GM21717 (cell line): ENCODE measurements around the gene CCRL2.

ENCODE experiments used
- ATAC-seq: cut with Tn5 transposase; IDR thresholded peaks from one replicate; pipeline ENCODE4 v1.9.1; 2021; ENCODE audit warnings: mild to moderate bottlenecking, moderate library complexity; ENCODE audit not compliant: unreplicated experiment

CCRL2 gene

DNA sequence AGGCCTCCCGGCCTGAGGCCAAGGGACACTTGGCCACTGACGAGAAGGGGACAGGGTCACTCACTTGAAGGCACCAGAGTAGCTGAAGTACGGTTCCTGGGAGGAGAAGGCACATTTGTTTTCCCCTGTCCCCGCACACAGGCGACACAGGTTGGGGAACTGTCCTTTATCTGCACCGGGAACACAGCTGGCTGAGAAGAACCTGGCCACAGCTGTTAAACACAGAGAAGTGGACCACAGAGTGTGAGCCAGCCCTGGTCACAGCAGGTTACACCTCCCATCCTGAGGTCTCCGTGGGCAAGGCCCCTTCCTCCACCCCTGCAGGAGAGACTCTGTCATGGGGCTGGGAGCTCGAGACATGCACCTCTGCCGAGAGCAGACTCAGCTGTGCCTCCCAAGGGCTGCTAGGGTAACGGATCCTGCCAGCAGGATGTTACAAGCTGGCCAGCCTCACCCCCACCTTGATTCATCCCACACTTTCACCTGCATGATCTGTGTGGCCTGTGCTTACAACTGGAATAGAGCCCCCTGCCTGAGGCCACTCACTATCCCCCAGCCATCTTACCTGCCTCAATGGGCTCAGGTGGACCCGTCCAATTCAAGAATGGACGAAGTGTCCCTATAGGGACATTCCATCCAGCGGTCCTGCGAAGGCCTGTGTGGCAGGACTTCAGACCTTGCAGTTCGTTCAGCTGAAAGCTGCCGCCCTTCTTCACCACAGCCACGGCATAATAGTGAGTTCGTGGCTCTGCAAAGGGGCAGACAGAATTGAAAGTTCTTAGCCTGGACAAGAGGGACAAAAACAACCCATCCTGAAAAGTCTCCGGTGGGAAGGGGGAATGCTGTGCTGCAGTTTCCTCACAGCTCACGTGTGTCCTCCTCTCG is 48.4 kb downstream of the CCRL2 start:
- ATAC-seq = no peak

- no peak for ATAC-seq
Observed at GRCh38 chr3:46456118-46456517, 49.1 kb downstream of the CCRL2 start.
